Liver (tissue), 3 donors: ENCODE results near the gene CFAP157.

Source experiments
- EGR1 ChIP-seq, 2 donors: IDR thresholded peaks; 2 replicates each; pipeline ENCODE4 v1.6.1; 2016 to 2018; ENCODE audit warnings: antibody characterized with exemption in 2 of 2, low read depth in 2 of 2
- FOXA1 ChIP-seq: IDR thresholded peaks from 2 replicates; pipeline ENCODE4 v1.6.1; 2016; ENCODE audit warnings: antibody characterized with exemption
- GABPA ChIP-seq, 2 donors: IDR thresholded peaks in 1 of 2; conservative IDR thresholded peaks in 1 of 2; 2 replicates each; pipeline ENCODE4 v1.6.1; 2016; ENCODE audit warnings: antibody characterized with exemption in 2 of 2, mild to moderate bottlenecking in 1 of 2, moderate library complexity in 1 of 2
- JUND ChIP-seq, 2 donors: IDR thresholded peaks; 2 replicates each; pipeline ENCODE4 v1.6.1; 2016; ENCODE audit warnings: antibody characterized with exemption in 2 of 2
- NR2F2 ChIP-seq: IDR thresholded peaks from 2 replicates; pipeline ENCODE4 v1.6.1; 2016; ENCODE audit warnings: antibody characterized with exemption
- RAD21 ChIP-seq, 2 donors: IDR thresholded peaks; 2 replicates each; pipeline ENCODE4 v1.6.1; 2016; ENCODE audit warnings: antibody characterized with exemption in 2 of 2, mild to moderate bottlenecking in 2 of 2
- RXRA ChIP-seq, 2 donors: IDR thresholded peaks; 2 replicates each; pipeline ENCODE4 v1.6.1; 2017 to 2018; ENCODE audit warnings: antibody characterized with exemption in 2 of 2, mild to moderate bottlenecking in 1 of 2
- TAF1 ChIP-seq: conservative IDR thresholded peaks from 2 replicates; pipeline ENCODE4 v1.6.1; 2016; ENCODE audit warnings: antibody characterized with exemption, mild to moderate bottlenecking
- TF ChIP-seq, protein P1 (sequence below): fragments of 150-350 bp; IDR thresholded peaks from 2 replicates; pipeline ENCODE4 v1.5.1; 2017; ENCODE audit warnings: improper control_type of control experiment, low read depth, low read length; ENCODE audit not compliant: missing input control
- TF ChIP-seq, protein P2 (sequence below): IDR thresholded peaks from 2 replicates; pipeline ENCODE4 v1.6.1; 2016; ENCODE audit warnings: antibody characterized with exemption
- TF ChIP-seq, protein P3 (sequence below): IDR thresholded peaks from 2 replicates; pipeline ENCODE4 v1.6.1; 2016; ENCODE audit warnings: antibody characterized with exemption, mild to moderate bottlenecking
- TF ChIP-seq, protein P4 (sequence below): IDR thresholded peaks from 2 replicates; pipeline ENCODE4 v1.6.1; 2016; ENCODE audit warnings: antibody characterized with exemption
- TF ChIP-seq, protein P5 (sequence below): IDR thresholded peaks from 2 replicates; pipeline ENCODE4 v1.6.1; 2016; ENCODE audit warnings: antibody characterized with exemption
- donor health status: healthy.
- donor health status: healthy.

DNA sequence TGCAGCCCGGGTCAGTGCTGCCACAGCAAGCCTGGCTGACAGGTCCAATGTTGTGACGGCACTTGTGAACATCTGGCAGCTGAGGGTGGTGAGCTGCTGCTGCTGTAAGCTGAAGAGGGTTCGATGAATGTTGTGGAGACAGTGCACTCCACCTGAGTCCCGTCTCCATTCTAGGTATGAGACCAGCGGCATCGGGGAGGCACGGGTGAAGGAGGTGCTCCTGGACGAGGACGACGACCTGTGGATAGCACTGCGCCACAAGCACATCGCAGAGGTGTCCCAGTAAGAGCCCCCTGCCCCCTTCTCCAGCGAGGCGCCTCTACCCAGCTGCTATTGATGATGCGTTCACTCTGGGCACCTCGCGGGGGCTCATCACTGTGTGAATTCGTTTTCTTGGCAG, 38.9 kb upstream of the CFAP157 start:
- TF ChIP-seq RAD21 (IDR thresholded peaks at IDR 0.05) (no peak), JUND (IDR thresholded peaks at IDR 0.05) (no peak), GABPA (IDR thresholded peaks at IDR 0.05 in 1 of 2, conservative IDR thresholded peaks at IDR 0.05 in 1 of 2) (no peak), NR2F2 (no peak), EGR1 (IDR thresholded peaks at IDR 0.05; ENCODE audit: low read depth in 2 of 2) (no peak), FOXA1 (no peak), TAF1 (no peak), RXRA (IDR thresholded peaks at IDR 0.05) (no peak)
- TF ChIP-seq, protein P1, sequence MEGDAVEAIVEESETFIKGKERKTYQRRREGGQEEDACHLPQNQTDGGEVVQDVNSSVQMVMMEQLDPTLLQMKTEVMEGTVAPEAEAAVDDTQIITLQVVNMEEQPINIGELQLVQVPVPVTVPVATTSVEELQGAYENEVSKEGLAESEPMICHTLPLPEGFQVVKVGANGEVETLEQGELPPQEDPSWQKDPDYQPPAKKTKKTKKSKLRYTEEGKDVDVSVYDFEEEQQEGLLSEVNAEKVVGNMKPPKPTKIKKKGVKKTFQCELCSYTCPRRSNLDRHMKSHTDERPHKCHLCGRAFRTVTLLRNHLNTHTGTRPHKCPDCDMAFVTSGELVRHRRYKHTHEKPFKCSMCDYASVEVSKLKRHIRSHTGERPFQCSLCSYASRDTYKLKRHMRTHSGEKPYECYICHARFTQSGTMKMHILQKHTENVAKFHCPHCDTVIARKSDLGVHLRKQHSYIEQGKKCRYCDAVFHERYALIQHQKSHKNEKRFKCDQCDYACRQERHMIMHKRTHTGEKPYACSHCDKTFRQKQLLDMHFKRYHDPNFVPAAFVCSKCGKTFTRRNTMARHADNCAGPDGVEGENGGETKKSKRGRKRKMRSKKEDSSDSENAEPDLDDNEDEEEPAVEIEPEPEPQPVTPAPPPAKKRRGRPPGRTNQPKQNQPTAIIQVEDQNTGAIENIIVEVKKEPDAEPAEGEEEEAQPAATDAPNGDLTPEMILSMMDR, result no peak
- TF ChIP-seq, protein P2, sequence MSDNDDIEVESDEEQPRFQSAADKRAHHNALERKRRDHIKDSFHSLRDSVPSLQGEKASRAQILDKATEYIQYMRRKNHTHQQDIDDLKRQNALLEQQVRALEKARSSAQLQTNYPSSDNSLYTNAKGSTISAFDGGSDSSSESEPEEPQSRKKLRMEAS, result no peak
- TF ChIP-seq, protein P3, sequence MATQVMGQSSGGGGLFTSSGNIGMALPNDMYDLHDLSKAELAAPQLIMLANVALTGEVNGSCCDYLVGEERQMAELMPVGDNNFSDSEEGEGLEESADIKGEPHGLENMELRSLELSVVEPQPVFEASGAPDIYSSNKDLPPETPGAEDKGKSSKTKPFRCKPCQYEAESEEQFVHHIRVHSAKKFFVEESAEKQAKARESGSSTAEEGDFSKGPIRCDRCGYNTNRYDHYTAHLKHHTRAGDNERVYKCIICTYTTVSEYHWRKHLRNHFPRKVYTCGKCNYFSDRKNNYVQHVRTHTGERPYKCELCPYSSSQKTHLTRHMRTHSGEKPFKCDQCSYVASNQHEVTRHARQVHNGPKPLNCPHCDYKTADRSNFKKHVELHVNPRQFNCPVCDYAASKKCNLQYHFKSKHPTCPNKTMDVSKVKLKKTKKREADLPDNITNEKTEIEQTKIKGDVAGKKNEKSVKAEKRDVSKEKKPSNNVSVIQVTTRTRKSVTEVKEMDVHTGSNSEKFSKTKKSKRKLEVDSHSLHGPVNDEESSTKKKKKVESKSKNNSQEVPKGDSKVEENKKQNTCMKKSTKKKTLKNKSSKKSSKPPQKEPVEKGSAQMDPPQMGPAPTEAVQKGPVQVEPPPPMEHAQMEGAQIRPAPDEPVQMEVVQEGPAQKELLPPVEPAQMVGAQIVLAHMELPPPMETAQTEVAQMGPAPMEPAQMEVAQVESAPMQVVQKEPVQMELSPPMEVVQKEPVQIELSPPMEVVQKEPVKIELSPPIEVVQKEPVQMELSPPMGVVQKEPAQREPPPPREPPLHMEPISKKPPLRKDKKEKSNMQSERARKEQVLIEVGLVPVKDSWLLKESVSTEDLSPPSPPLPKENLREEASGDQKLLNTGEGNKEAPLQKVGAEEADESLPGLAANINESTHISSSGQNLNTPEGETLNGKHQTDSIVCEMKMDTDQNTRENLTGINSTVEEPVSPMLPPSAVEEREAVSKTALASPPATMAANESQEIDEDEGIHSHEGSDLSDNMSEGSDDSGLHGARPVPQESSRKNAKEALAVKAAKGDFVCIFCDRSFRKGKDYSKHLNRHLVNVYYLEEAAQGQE, result no peak
- TF ChIP-seq, protein P4, sequence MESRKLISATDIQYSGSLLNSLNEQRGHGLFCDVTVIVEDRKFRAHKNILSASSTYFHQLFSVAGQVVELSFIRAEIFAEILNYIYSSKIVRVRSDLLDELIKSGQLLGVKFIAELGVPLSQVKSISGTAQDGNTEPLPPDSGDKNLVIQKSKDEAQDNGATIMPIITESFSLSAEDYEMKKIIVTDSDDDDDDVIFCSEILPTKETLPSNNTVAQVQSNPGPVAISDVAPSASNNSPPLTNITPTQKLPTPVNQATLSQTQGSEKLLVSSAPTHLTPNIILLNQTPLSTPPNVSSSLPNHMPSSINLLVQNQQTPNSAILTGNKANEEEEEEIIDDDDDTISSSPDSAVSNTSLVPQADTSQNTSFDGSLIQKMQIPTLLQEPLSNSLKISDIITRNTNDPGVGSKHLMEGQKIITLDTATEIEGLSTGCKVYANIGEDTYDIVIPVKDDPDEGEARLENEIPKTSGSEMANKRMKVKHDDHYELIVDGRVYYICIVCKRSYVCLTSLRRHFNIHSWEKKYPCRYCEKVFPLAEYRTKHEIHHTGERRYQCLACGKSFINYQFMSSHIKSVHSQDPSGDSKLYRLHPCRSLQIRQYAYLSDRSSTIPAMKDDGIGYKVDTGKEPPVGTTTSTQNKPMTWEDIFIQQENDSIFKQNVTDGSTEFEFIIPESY, result no peak
- TF ChIP-seq, protein P5, sequence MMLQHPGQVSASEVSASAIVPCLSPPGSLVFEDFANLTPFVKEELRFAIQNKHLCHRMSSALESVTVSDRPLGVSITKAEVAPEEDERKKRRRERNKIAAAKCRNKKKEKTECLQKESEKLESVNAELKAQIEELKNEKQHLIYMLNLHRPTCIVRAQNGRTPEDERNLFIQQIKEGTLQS, result no peak
